H1 (cell line): ENCODE data around the gene URB2. TPM values are rescaled to one million over a fixed set of nuclear protein-coding genes. Genes with fewer than 3 reads are reported as not detected.

ENCODE experiments used
- CTCF ChIA-PET: fragments of 300-600 bp; sonication (Branson Sonifier 250); formaldehyde crosslinking; loops from one replicate; lab custom pipeline; 2021; ENCODE audit not compliant: partially characterized antibody; lab: Charles Lee
- POLR2A ChIA-PET: fragments of 300-600 bp; sonication (Branson Sonifier 250); formaldehyde crosslinking; loops from one replicate; lab custom pipeline; 2021; ENCODE audit warnings: inconsistent platforms; ENCODE audit not compliant: partially characterized antibody; lab: Charles Lee
- DNase-seq, 2 experiments: peaks; one replicate each; pipeline versions ENCODE4 v3.0.0 to v3.0.0-alpha.2; 2010 to 2022; ENCODE audit warnings: low spot score in 2 of 2, low read depth in 1 of 2, mixed read lengths in 1 of 2
- FAIRE-seq: peaks from 2 replicates; lab custom pipeline; 2011; peaks lifted over from hg19 to GRCh38; lab: Jason Lieb, UNC
- H2AFZ ChIP-seq: 2 replicates; pipeline ENCODE4 v1.8.1; 2012; ENCODE audit warnings: low read length, inconsistent platforms
- H2AK5ac ChIP-seq: 2 replicates; pipeline ENCODE4 v1.6.1; 2013; ENCODE audit warnings: low read depth, low read length
- H2BK120ac ChIP-seq: replicated peaks from 2 replicates; pipeline ENCODE3; 2013; ENCODE audit warnings: low read depth, low read length, inconsistent platforms
- H2BK12ac ChIP-seq: 2 replicates; pipeline ENCODE4 v1.6.1; 2013; ENCODE audit warnings: low read depth, low read length
- H2BK15ac ChIP-seq: 2 replicates; pipeline ENCODE4 v1.6.1; 2013; ENCODE audit warnings: low read length
- H2BK20ac ChIP-seq: 2 replicates; pipeline ENCODE4 v1.6.1; 2013; ENCODE audit warnings: low read length
- H2BK5ac ChIP-seq: 2 replicates; pipeline ENCODE4 v1.6.1; 2013; ENCODE audit warnings: low read depth, low read length
- H3K14ac ChIP-seq: 2 replicates; pipeline ENCODE4 v1.6.1; 2013; ENCODE audit warnings: inconsistent platforms; ENCODE audit not compliant: insufficient read length
- H3K18ac ChIP-seq: 2 replicates; pipeline ENCODE4 v1.6.1; 2013; ENCODE audit warnings: low read length; ENCODE audit errors: extremely low read depth
- H3K23ac ChIP-seq: 2 replicates; pipeline ENCODE4 v1.6.1; 2013; ENCODE audit warnings: inconsistent platforms; ENCODE audit not compliant: insufficient read length
- H3K23me2 ChIP-seq: 2 replicates; pipeline ENCODE4 v1.6.1; 2013; ENCODE audit warnings: low read depth, low read length
- H3K27ac ChIP-seq: 2 replicates; pipeline ENCODE4 v1.6.1; 2011; ENCODE audit warnings: low read depth, low read length, inconsistent platforms
- H3K27me3 ChIP-seq, 4 experiments: replicated peaks in 1 of 4; 1 replicate in 1 of 4; 2 replicates in 3 of 4; pipeline versions ENCODE4 v1.6.1 to v1.8.1; 2011 to 2013; ENCODE audit warnings: low read length in 3 of 4, mild to moderate bottlenecking in 3 of 4, inconsistent platforms in 2 of 4, mixed read lengths in 2 of 4, moderate library complexity in 1 of 4; ENCODE audit not compliant: control insufficient read depth in 3 of 4, insufficient read depth in 3 of 4; ENCODE audit errors: extremely low read depth in 1 of 4
- H3K36me3 ChIP-seq, 4 experiments: 2 replicates each; pipeline versions ENCODE4 v1.6.1 to v1.8.1; 2011 to 2013; ENCODE audit warnings: mild to moderate bottlenecking in 4 of 4, low read length in 3 of 4, moderate library complexity in 2 of 4, control low read depth in 1 of 4, inconsistent platforms in 1 of 4; ENCODE audit not compliant: insufficient read depth in 4 of 4, control insufficient read depth in 2 of 4
- H3K4ac ChIP-seq: replicated peaks from 2 replicates; pipeline ENCODE3; 2013; ENCODE audit warnings: low read length, low read depth, mixed read lengths, inconsistent platforms; ENCODE audit not compliant: insufficient read length
- H3K4me1 ChIP-seq, 4 experiments: replicated peaks in 1 of 4; 1 replicate in 1 of 4; 2 replicates in 3 of 4; pipeline versions ENCODE4 v1.6.1 to v1.8.1; 2011 to 2013; ENCODE audit warnings: low read length in 3 of 4, inconsistent platforms in 2 of 4, mixed read lengths in 1 of 4; ENCODE audit not compliant: insufficient read depth in 4 of 4, control insufficient read depth in 3 of 4
- H3K4me2 ChIP-seq, 2 experiments: 2 replicates each; pipeline versions ENCODE4 v1.6.1 to v1.8.1; 2011 to 2013; ENCODE audit warnings: low read depth in 2 of 2, low read length in 2 of 2, control low read depth in 1 of 2, inconsistent platforms in 1 of 2, mild to moderate bottlenecking in 1 of 2; ENCODE audit not compliant: insufficient read depth in 1 of 2
- H3K4me3 ChIP-seq, 4 experiments: fragments of 200-600, 300-600 bp in 1 of 4; sonication (generic), shearing (Covaris generic), sonication (Bioruptor Twin) in 1 of 4; 2 replicates each; pipeline versions ENCODE4 v1.5.1 to v1.8.1; 2011 to 2016; ENCODE audit warnings: low read length in 4 of 4, low read depth in 3 of 4, control low read depth in 2 of 4, inconsistent platforms in 2 of 4, mild to moderate bottlenecking in 2 of 4, mixed read lengths in 1 of 4, moderate library complexity in 1 of 4; ENCODE audit not compliant: insufficient read depth in 2 of 4; ENCODE audit errors: extremely low read depth in 1 of 4
- H3K56ac ChIP-seq: replicated peaks from 2 replicates; pipeline ENCODE3; 2013; ENCODE audit warnings: low read depth, mild to moderate bottlenecking, mixed read lengths, low read length, inconsistent platforms; ENCODE audit not compliant: insufficient read length
- H3K79me1 ChIP-seq: 2 replicates; pipeline ENCODE4 v1.6.1; 2013; ENCODE audit warnings: low read depth, low read length, control low read depth
- H3K79me2 ChIP-seq, 2 experiments: 2 replicates each; pipeline versions ENCODE4 v1.6.1 to v1.8.1; 2012 to 2013; ENCODE audit warnings: low read length in 2 of 2, mild to moderate bottlenecking in 2 of 2, inconsistent platforms in 1 of 2; ENCODE audit not compliant: insufficient read depth in 2 of 2, control insufficient read depth in 1 of 2
- H3K9ac ChIP-seq, 4 experiments: replicated peaks in 1 of 4; 1 replicate in 1 of 4; 2 replicates in 3 of 4; pipeline versions ENCODE4 v1.6.1 to v1.8.1; 2011 to 2013; ENCODE audit warnings: low read depth in 3 of 4, low read length in 3 of 4, control low read depth in 2 of 4, mild to moderate bottlenecking in 2 of 4, moderate library complexity in 2 of 4, inconsistent platforms in 1 of 4; ENCODE audit errors: extremely low read depth in 1 of 4
- H3K9me3 ChIP-seq, 2 experiments: 2 replicates each; pipeline versions ENCODE4 v1.6.1 to v1.8.1; 2012 to 2013; ENCODE audit warnings: mild to moderate bottlenecking in 2 of 2, moderate library complexity in 2 of 2, control low read depth in 1 of 2, inconsistent platforms in 1 of 2, low read depth in 1 of 2, low read length in 1 of 2, mixed read lengths in 1 of 2; ENCODE audit not compliant: insufficient read depth in 2 of 2
- H4K20me1 ChIP-seq, 2 experiments: replicated peaks in 1 of 2; 2 replicates each; pipeline versions ENCODE3 to v1.8.1; 2011 to 2013; ENCODE audit warnings: inconsistent platforms in 2 of 2, low read length in 2 of 2, mild to moderate bottlenecking in 1 of 2; ENCODE audit not compliant: insufficient read depth in 2 of 2, control insufficient read depth in 1 of 2
- H4K5ac ChIP-seq: 2 replicates; pipeline ENCODE4 v1.6.1; 2013; ENCODE audit warnings: low read length, low read depth, mixed read lengths, inconsistent platforms; ENCODE audit not compliant: insufficient read length
- H4K8ac ChIP-seq: 2 replicates; pipeline ENCODE4 v1.8.0; 2013; ENCODE audit warnings: mild to moderate bottlenecking, moderate library complexity, low read length, inconsistent platforms; ENCODE audit not compliant: insufficient read depth; ENCODE audit errors: extremely low read depth
- H4K91ac ChIP-seq: replicated peaks from 2 replicates; pipeline ENCODE3; 2013; ENCODE audit warnings: low read length, mixed read lengths, inconsistent platforms; ENCODE audit not compliant: insufficient read length
- WGBS, 2 experiments: shearing (Covaris generic) in 1 of 2; methylation state at CpG; one replicate each; pipeline versions ENCODE4 v1.1.6 to v1.1.7; 2013 to 2015; ENCODE audit warnings: low lambda C conversion rate in 2 of 2, mixed read lengths in 2 of 2, inconsistent platforms in 1 of 2, low coverage in 1 of 2, missing lambda C conversion rate in 1 of 2; ENCODE audit not compliant: insufficient replicate concordance in 2 of 2, insufficient coverage in 1 of 2, insufficient read length in 1 of 2; ENCODE audit errors: extremely low coverage in 1 of 2, missing lambda C conversion rate in 1 of 2; 5-methylcytosine and 5-hydroxymethylcytosine counted together
- polyA plus RNA-seq, 7 experiments: library from polyadenylated mRNA; depleted of rRNA in 3 of 7; stranded (reverse) in 5 of 7; unstranded in 2 of 7; fragments of >200 nt in 5 of 7; fragments of 200-250 nt in 2 of 7; gene quantifications; 1 replicate in 5 of 7; 2 replicates in 1 of 7; 4 replicates in 1 of 7; pipeline versions ENCODE4 v1.2.1 to v1.2.3, GENCODE V29; 2011 to 2013; ENCODE audit warnings: missing spikeins in 2 of 7, mixed read lengths in 2 of 7
- total RNA-seq: library from RNA; stranded (reverse); fragmentation: NEBNext Ultra II Directional; extraction: Animal tissue kit (Norgen Biotek cat#: 25700); gene quantifications from 2 replicates; pipeline ENCODE4 v1.2.1, GENCODE V29; 2021

The URB2 gene
- total and polyA plus RNA-seq, 2 of the 8 experiments (the other 6 are each of a cell fraction or from before 2014, with no cell fraction given), result 13.7 to 33.0 TPM

DNA sequence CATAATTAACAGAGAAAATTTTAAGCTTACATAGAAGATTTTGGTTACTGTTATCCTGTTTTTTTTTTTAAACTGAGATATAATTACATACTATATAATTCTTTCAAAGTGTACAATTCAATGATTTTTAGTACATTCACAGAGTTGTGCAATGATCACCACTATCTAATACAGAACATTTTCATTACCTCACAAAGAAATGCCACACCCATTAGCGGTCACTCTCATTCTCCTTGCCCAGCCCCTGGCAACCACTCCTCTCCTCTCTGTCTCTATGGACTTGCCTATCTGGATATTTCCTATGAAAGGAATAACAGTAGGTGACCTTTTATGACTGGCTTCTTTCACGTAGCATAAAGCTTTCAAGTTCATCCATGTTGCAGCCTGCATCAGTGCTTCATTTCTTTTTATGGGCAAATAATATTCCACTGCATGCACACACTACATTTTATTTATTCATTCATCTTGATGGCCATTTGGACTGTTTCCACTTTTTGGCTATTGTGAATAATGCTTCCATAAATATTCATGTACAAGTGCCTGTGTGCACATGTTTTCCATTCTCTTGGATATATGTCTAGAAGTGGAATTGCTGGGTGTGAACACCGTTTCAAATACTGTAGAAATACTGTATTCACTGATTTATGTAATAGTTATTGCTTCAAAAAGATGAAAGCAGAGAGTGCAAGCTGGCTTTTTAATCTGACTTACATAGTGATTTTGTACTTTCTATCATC lies 26.7 kb upstream of the URB2 start:
- no peak overlapping the region for H3K9ac ChIP-seq
- H3K4me2 ChIP-seq, result no peak overlapping the region
- no peak overlapping the region for H2AK5ac ChIP-seq
- H2BK15ac ChIP-seq, result no peak overlapping the region
- peaks cover 0 to 3% (median 2%) of the 10 kb centered on the region in 4 experiments; a peak in 1 of 7 replicates for H3K4me1 ChIP-seq
- H3K79me2 ChIP-seq, result 0 out of 4 replicates have a peak, but pooled peaks cover 0 to 3% of the 10 kb centered on the region in 2 experiments
- H3K27ac ChIP-seq, result no peak overlapping the region
- H2AFZ ChIP-seq, result no peak overlapping the region
- no peaks in the 10 kb centered on the region; the same call in 1 of the 2 replicates for H3K79me1 ChIP-seq
- H4K91ac ChIP-seq, result no peak overlapping the region
- H2BK120ac ChIP-seq, result no peak overlapping the region
- no peak overlapping the region for H2BK12ac ChIP-seq
- no peaks in the 10 kb centered on the region for H3K23me2 ChIP-seq
- H2BK20ac ChIP-seq, result no peak overlapping the region
- 94% methylated on average over 3 of the region's 3 CpGs; no CpG with 5 or more reads in 1 of the 2 experiments for WGBS, 2 experiments
- no peak overlapping the region for H3K14ac ChIP-seq
- no peak overlapping the region for H3K23ac ChIP-seq
- no peak overlapping the region for H2BK5ac ChIP-seq
- peaks cover 4 to 26% (median 16%) of the 10 kb centered on the region in 4 experiments; a peak in 7 of 8 replicates for H3K36me3 ChIP-seq
- ChIA-PET CTCF (interaction anchor here (0.6 kb wide), 1 partner anchor 64 kb away, joined by 3 read pairs; no protein-coding TSS in a partner anchor), POLR2A (interaction anchor here (0.6 kb wide), 1 partner anchor 329 kb away, joined by 3 read pairs; no protein-coding TSS in a partner anchor)
- no peak overlapping the region for H4K8ac ChIP-seq
- FAIRE-seq (no peak), DNase-seq (no peak)
- H3K18ac ChIP-seq, result no peak overlapping the region
- no peak overlapping the region for H4K5ac ChIP-seq
- no peak overlapping the region for H3K56ac ChIP-seq
- H3K9me3 ChIP-seq, result no peaks in the 10 kb centered on the region
- H4K20me1 ChIP-seq, result peaks cover 0 to 4% of the 10 kb centered on the region in 2 experiments
- H3K4me3 ChIP-seq, result no peak overlapping the region
- no peak overlapping the region for H3K4ac ChIP-seq
- H3K27me3 ChIP-seq, result no peaks in the 10 kb centered on the region
